ENCODE results near the gene EIPR1.
"Not testable (repeated sequence)": the region's sequence is repeated elsewhere in the genome, so short reads cannot be mapped to it uniquely, and the experiment has no call there.

EIPR1 gene

DNA sequence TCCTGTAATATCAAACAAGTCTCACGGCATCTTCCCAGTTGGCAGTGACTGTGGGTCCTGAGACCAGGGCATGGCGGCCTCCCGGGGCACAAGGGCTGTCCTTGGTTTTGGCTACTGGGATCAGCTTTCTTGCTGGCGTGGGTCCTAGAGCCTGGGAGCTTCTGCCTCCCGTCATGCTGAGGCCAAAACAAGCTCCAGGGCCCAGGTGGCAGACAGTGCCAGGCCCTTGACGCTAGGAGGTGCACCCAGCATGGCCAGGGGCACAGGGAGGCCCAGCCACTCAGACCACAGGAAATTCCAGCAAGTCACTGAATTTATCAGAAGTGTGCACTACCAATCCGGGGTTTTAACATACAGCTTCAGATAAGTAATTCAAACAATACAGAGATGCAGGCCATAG lies 184.7 kb downstream of the EIPR1 start:
- DNase-seq (ENCODE audit: low read depth): no peak

DNA sequence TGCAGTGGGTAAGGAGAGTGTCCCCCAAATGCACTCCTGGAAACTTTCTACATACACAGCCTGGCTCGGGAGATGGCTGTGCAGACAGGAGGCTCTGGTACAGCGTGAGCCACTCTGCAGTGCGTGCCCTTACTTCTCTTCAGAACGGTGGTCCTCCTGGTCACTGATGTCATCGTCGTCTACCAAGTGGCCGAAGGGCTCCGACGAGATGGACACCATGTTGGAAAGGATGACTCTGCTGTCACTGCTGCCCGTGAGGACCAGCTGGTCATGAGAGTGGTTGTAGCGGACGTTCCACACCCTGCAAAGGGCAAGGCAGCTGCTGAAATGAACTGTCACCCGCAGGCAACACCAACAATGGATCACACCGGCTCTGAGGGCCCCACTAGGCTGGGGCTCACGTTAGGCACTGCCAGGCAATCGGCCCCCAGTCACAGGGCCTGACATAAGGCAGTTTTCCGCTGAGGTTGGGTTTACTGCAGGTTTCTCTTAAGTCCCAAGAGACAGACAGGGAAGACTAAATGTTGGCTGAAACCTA lies 185.3 kb downstream of the EIPR1 start:
- no peak for DNase-seq (ENCODE audit: low read depth)

DNA sequence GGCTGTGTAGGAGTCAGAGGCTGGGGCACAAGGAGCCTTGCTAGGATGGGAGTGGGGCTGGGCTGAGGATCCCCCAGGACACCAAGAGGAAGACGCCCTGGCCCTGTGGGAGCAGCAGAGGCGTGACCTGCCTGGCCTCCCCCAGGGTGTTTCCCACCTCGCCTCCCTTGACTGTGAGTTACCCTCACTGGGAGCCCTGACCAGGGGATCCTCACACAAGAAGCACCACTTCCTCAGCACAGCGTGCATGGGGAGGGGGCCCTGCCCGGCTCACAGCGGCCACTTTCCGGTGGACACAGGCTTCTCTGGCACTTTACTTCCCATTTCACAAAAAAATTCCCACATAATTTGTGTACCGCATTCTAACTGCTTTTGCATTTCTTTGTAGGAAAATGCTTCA lies 187.7 kb downstream of the EIPR1 start:
- no peak for DNase-seq (ENCODE audit: low read depth)

DNA sequence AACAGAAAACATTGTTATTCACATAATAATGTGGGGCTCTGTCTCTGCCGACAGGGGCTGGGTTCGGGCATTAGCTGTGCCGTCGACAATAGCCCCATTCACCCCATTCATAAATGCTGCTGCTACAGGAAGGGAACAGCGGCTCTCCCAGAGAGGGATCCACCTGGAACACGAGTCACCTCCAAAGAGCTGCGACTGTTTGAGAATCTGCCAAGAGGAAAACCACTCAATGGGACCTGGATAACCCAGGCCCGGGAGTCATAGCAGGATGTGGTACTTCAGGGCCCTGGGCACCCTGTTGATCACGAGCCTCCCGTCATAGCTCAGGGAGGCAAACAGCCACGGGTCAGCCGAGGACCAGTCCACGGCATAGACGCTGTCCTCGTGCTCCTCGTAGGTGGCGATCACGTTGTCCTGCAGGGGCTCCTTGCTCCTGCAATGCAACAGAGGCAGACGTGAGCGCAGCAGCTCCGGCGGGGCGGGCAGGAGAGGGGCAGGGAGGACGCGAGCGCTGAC lies 188.5 kb downstream of the EIPR1 start:
- no peak for DNase-seq (ENCODE audit: low read depth)

DNA sequence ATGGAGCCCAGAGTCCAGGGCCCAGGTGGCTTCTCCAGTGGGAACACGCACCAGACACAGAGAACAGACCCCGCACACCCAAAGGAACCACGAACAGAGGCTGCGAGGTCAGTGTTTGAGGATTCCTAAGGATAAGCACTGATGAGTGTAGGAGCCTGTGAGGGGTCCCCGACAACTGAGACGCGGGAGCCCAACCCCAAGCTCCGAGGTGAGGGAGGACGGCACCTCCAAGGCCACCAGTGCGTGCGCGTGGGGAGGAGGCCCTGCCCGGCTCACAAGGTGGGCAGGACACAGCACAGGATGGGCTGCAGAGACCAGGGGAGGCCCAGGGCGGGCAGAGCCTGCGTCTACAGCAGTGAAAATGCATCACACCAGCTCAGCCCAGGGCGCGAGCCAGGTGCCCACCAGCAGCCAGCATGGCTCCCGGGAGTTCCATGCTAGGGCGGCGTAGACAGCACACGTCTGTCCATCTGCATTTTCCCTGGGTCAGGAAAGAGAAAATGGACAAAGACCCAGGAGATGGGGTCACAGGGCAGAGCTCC lies 189.1 kb downstream of the EIPR1 start:
- no peak for DNase-seq (ENCODE audit: low read depth)

DNA sequence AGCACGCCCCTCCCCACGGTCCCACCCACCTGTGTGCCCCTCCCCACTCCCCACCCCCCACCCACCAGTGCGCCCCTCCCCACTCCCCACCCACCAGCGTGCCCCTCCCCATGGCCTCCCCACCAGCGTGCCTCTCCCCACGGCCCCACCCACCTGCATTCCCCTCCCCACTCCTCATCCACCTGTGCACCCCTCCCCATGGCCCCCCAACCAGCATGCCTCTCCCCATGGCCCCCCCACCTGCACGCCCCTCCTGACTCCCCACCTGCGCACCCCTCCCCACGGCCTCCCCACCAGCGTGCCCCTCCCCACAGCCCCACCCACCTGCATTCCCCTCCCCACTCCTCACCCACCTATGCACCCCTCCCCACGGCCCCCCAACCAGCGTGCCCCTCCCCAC lies 190.2 kb downstream of the EIPR1 start:
- no peak for DNase-seq (ENCODE audit: low read depth)

DNA sequence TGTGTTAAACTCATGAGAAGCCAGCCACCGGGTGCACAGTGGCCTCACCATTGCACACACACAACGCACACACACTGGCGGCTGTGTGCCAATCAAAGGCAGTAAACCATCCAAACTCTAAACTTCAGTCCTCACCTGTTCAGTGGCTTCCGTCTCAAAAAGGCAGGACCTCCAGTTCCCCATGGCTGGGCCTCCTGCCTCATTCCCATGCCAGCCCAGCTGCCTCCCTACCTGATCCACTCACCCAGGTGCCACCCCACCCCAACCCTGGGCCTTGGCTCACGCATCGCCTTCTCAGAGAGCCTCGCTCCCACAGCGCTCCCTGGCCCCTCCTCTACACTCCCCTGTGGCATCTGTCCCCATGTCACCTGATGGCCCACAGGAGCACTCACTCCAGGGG lies 190.9 kb downstream of the EIPR1 start:
- DNase-seq (ENCODE audit: low read depth): no peak

DNA sequence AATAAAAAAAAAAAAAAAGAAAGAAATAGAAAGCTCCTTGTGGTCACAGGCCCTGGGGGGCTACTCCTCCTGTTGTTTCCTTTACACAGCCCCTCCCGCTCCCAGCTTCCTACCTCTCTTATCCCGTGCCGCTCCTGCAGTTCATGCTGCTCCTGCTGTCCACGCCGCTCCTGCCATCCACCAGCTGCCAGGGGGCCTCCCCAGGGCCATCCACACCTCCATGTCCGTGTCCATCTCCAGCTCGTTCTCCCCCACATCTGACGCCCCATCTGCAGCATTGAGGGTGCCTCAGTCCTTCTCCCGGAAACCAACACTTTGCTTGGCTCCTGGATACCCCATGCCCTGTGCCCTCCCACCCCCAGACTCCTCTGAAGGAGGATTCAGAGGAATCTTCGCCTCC lies 191.7 kb downstream of the EIPR1 start:
- DNase-seq (ENCODE audit: low read depth): no peak

DNA sequence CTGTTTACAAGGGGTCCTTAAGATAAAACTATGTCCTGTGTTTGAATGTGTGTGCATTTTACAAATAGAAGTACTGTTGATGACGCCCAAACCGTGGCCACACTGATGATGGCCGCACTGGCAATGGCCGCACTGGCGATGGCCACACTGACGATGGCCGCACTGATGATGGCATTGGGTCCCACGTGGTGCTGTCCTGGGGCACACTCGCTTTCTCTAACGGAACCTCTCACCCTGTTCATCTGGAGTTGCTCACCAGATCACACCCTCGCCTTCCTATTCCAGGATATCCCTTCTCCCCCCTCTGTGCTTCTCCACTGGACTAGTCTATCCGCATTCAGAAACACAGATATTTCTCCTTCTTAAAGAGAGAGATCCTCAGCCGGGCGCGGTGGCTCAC lies 192.4 kb downstream of the EIPR1 start:
- DNase-seq (ENCODE audit: low read depth): no peak

DNA sequence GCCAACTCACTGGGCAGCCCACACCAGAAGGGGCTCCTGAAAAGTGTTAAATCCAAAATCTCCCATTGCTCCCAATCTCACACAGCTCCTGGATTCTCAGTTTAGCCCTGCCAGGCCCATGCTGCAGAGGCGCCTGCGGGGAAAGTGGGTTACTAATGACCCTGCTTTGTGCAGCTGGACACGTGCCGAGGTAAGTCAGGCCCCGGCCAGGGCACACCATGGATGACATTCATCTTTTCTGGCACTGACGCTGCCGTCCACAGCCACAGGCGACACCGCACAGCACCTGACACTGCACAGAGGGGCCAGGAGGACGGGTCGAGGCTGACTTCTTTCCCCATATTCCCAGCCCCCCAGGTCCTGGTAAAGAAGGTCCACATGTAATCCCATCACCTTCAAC lies 193.5 kb downstream of the EIPR1 start:
- no peak for DNase-seq (ENCODE audit: low read depth)

DNA sequence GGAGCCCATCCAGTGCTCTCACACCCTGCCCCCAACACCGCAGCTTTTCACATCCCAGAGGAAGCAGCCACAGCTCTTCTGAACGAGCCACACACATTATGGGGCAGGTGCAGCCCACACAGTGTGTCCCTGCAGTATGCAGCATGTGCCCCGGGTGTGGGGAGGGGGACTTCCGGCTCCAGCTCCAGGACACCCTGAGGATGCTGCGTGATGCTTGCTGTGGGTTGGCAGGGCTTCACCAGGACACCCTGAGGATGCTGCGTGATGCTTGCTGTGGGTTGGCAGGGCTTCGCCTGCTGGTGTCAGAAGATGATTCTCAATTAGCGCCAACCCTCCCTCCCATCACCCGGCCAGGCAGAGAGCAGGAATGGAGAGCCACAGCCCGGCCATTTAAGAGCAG lies 193.9 kb downstream of the EIPR1 start:
- no peak for DNase-seq (ENCODE audit: low read depth)

DNA sequence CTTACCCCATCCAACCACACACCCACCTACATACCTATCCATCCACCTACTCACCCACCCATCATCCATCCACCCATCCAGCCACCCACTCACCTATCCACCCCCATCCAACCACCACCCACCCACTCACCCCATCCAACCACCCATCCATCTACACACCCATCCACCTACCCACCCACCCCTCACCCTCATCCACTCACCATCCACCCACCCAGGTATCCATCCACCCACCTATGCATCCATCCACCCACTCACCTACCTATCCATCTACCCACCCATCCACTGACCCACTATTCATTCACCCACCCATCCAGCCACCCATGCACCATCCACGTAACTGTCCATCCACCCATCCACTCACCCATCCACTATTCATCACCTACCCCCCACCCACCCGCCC lies 194.8 kb downstream of the EIPR1 start:
- DNase-seq (ENCODE audit: low read depth): no peak

DNA sequence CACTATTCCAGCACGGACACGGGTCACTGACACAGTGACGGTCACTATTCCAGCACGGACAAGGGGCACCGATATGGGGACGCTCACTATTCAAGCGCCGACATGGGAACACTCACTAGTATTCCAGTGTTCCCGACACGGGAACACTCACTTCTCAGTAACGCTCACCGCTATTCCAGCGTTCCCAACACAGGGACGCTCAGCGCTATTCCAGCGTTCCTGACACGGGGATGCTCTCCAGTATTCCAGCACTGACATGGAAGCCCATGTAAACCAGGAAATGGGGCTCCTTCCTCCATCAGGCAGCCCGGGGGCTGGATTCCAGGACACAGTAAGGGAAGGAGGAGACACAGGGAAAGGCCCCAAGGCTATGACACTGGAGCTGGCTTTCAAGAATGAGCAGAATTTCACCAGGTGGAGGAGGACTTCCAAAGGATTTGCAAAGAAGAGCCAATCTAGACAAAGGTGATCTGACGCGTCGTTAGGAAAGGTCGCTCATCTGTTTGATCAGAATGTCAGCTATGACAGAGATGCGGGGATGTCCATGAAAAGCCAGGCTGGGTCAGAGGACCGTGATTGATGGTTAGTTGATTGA lies 196.1 kb downstream of the EIPR1 start:
- DNase-seq (ENCODE audit: low read depth): no peak

DNA sequence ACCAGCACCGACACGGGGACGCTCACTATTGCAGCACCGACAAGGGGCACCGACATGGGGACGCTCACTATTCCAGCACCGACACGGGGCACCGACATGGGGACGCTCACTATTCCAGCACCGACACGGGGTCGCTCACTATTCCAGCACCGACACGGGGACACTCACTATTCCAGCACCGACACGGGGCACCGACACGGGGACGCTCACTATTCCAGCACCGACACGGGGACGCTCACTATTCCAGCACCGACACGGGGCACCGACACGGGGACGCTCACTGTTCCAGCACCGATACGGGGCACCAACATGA lies 196.8 kb downstream of the EIPR1 start:
- DNase-seq (ENCODE audit: low read depth): not testable (repeated sequence)

DNA sequence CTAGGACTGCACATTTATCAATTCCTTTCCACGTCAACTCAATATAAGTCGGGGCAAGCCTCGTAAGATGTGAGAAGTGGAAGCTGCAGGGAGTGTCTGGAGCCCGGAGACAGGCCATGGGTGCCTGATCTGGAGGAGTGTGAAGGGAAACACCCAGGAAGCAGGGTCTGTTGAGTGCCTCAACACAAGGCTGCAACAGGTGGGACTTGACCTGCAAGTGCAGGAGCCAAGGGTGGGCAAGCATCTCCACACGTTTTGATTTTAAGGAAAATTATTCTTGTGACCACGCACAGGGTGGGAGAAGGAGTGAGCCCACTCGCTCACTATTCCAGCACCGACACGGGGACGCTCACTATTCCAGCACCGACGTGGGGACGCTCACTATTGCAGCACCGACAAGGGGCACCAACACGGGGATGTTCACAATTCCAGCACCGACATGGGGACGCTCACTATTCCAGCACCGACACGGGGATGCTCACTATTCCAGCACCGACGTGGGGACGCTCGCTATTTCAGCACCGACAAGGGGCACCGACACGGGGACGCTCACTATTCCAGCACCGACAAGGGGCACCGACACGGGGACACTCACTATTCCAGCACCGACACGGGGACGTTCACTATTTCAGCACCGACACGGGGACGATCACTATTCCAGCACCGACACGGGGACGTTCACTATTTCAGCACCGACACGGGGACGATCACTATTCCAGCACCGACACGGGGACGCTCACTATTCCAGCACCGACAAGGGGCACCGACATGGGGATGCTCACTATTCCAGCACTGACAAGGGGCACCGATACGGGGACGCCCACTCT lies 197.3 kb downstream of the EIPR1 start:
- no peak for DNase-seq (ENCODE audit: low read depth)

DNA sequence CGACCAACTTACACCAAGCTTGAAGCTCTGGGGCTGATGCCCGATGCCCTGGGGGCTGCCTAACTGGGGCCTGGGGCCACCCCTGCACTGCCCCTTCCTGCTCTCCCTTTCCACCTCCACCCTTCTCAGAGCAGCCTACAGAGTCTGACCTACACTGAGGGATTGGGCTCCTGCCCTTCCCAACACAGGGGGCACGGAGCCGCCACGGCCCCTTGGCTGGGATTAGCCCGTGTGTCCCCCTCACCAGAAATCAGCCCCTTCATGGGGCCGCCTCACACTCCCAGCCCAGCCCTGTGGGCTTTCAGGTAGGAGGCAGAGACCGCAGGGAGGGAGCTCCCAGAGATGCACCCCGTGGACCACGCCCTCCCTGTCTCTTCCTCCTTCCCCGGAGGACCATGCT lies 198.0 kb downstream of the EIPR1 start:
- DNase-seq (ENCODE audit: low read depth): no peak

DNA sequence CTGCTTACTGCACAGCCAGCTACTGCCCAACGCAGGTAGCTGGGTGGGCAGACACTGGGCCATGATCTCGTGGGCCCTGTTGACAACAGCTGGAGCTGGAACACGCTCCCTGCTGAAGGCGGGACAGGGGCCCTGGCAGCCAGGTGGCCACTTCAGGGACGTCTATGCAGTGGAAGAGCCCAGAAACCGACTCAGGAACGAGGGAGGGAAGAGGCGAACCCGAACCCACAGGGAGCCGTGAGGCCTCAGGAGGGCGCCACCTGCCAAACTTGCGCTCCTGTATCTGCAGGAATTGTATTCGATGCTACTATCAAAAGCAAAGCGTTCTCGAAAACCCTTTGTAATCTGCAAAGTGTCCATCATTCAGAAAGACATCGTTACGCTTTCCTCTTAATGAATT lies 198.4 kb downstream of the EIPR1 start:
- DNase-seq (ENCODE audit: low read depth): no peak

DNA sequence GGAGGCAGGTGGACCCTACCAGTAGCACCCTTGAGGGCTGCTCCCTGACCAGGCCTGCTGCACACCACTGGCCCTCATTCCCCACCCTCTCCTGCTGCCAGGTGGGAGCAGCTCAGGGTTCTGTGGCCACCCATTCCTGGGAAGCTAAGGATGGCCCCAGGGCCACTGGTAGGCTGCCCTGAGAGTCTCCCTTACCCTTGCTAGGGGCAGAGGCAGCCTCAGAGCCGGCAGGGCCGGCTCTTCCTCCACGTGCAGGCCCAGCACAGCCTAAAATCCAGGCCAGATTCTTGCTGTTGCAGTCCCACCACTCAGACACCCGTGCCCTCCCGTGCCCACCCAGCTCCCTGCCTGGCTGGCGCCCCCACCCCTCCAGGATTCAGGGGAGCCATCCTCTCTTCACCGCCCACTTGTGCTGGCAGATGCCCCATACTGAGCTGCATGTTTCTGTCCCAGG lies 199.0 kb downstream of the EIPR1 start:
- no peak for DNase-seq (ENCODE audit: low read depth)

DNA sequence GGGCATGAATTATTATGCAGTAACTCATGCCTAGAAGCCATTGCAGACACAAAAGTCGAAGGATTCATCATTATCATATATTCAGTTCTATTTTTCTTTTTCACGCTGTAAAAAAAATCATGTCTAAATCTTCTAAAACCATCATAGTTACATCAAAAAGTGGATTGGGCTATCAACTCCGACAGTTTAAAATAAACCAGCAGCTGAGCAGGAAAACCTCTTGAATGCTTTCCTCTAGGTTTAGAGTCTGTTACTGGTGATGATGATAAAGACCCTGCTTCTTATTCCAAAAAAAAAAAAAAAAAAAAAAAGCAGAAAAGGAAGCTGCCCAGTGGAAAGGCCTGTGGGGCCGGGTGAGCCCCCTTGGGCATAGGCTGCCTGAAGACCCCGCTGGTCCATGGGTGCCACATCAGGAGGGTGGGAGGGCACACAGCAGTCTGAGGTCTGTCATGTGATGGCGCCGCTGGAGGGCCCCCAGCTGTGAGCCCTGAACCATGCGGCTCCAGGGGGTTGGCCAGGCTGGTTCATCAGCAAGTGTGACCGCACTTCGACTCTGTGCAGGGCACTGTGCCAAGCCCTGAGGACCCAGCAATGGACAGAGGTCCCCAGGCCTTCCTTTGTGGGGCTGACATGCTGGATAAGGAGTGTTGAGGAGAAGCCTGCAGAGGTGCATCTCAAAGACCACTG lies 199.6 kb downstream of the EIPR1 start:
- DNase-seq (ENCODE audit: low read depth): no peak

DNA sequence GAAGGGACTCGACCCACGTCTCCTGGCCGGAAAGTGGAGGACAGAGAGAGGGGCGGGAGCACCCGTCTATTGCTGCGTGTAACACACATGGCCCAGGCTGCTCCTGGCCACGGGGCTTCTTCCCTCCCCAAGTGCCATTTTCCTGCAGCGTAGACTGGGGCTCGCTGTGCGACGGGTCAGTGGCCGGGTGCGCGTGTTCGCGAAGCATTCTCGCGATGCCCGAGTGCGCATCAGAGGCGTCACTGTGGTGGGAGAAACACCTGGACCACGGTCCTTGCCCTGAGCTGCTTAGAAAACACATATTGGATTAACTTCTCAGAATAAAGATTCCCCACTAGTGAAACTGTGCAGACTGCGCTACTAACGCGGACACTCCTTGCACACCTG lies 200.8 kb downstream of the EIPR1 start:
- no peak for DNase-seq (ENCODE audit: low read depth)

DNA sequence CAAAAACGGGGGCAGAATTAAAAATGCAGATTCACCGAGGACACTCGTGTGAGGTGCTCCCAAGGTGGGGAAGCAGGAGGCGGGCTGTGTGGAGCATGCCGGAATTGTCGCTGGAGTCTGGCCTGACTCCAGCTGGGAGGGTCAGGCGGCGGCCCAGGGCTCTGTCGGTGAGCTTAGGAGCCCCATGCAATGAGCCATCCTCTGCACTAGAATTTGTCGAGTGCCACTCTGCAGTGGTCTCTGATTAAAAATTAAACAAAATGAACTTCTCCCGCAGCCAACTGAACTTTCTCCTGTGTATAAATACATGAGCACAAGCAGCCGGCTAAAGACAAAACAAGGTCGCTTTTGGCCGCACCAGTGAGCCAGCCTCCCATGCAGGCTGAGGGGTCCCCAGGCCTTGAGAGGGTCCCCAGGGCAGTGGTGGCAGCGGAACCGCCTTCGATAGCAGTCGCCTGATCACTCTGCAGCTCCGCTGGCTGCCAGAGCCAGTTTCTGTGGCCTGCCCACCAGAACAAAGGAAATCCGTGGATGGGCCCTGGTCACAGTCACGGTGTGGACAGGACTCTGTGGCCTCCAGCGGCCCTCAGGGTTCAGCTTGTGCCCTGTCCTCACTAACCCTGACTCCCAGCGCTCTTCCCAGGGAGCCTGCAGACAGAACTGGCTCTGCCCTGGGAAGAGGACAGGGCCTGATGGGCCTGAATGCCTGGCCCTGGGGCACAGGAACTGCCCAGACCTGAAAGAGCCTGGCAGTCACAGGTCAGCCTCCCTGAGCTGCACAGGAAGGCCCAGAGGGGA lies 201.3 kb downstream of the EIPR1 start:
- DNase-seq (ENCODE audit: low read depth): no peak

DNA sequence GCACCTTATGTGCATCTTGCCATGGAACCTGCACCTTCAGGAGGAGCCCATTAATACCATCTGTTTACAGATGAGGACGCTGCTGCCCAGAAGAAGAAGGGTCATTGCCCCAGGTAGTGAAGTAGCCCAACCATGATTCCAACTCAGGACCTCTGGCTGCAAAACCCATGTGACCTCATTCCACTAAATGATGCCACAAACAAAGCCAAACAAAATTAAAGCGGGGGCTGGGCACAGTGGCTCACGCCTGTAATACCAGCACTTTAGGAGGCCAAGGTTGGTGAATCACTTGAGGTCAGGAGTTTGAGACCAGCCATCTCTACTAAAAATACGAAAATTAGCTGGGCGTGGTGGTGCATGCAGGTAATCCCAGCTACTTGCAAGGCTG lies 202.1 kb downstream of the EIPR1 start:
- DNase-seq (ENCODE audit: low read depth): no peak
